DND-41 (cell line): ENCODE measurements around the gene HOXD8.

ENCODE experiments used
- ATAC-seq: fragments of 200-7000 bp; cut with Tn5 transposase; 3 replicates; pipeline ENCODE4 v1.9.1; 2021; ENCODE audit warnings: low read depth; ENCODE audit not compliant: insufficient read depth
- DNase-seq: peaks from one replicate; pipeline ENCODE4 v3.0.0-alpha.2; 2020
- H2AFZ ChIP-seq: 2 replicates; pipeline ENCODE4 v1.6.0; 2012; ENCODE audit warnings: low read depth, low read length
- H3K27ac ChIP-seq: 2 replicates; pipeline ENCODE4 v1.5.1; 2012; ENCODE audit warnings: low read length, inconsistent platforms
- H3K27me3 ChIP-seq: fragments of 200-600 bp; sonication (generic); 2 replicates; pipeline ENCODE4 v1.6.0; 2012; ENCODE audit warnings: low read length, mild to moderate bottlenecking, inconsistent platforms; ENCODE audit not compliant: insufficient read depth, poor library complexity
- H3K36me3 ChIP-seq: 2 replicates; pipeline ENCODE4 v1.5.1; 2012; ENCODE audit warnings: low read length, inconsistent platforms; ENCODE audit not compliant: insufficient read depth
- H3K4me1 ChIP-seq: 2 replicates; pipeline ENCODE4 v1.5.1; 2012; ENCODE audit warnings: mild to moderate bottlenecking, low read length; ENCODE audit not compliant: insufficient read depth
- H3K4me2 ChIP-seq: 2 replicates; pipeline ENCODE4 v1.6.0; 2012; ENCODE audit warnings: mild to moderate bottlenecking, moderate library complexity, low read length, inconsistent platforms; ENCODE audit not compliant: insufficient read depth
- H3K4me3 ChIP-seq, 2 experiments: fragments of 200-600 bp in 1 of 2; shearing (Covaris generic) in 1 of 2; 2 replicates each; pipeline ENCODE4 v1.5.1; 2012 to 2016; ENCODE audit warnings: inconsistent platforms in 2 of 2, low read length in 2 of 2, mild to moderate bottlenecking in 2 of 2, low read depth in 1 of 2, moderate library complexity in 1 of 2
- H3K79me2 ChIP-seq: 2 replicates; pipeline ENCODE4 v1.6.0; 2012; ENCODE audit warnings: low read length, inconsistent platforms; ENCODE audit not compliant: insufficient read depth
- H3K9ac ChIP-seq: 2 replicates; pipeline ENCODE4 v1.6.0; 2012; ENCODE audit warnings: low read depth, mild to moderate bottlenecking, inconsistent platforms, low read length, moderate library complexity
- H3K9me3 ChIP-seq: 2 replicates; pipeline ENCODE4 v1.5.1; 2012; ENCODE audit warnings: low read length, moderate library complexity, mild to moderate bottlenecking, inconsistent platforms; ENCODE audit not compliant: insufficient read depth, severe bottlenecking
- H4K20me1 ChIP-seq: 2 replicates; pipeline ENCODE4 v1.6.0; 2012; ENCODE audit warnings: low read length; ENCODE audit not compliant: insufficient read depth
- CTCF ChIP-seq: IDR thresholded peaks from 2 replicates; pipeline ENCODE4 v1.5.1; 2012; ENCODE audit warnings: borderline replicate concordance, low read length, moderate library complexity, mild to moderate bottlenecking; ENCODE audit not compliant: poor library complexity, severe bottlenecking; ENCODE audit errors: extremely low read depth
- EZH2 ChIP-seq: IDR thresholded peaks from 3 replicates; pipeline ENCODE4 v1.6.1; 2012; ENCODE audit warnings: borderline replicate concordance, low read depth, mild to moderate bottlenecking, moderate library complexity, low read length, inconsistent platforms; ENCODE audit not compliant: severe bottlenecking

HOXD8 gene

GRCh38 chr2:176101842-176102241 is 27.7 kb upstream of the HOXD8 start:
- no peaks in the 10 kb centered on the region for H3K36me3 ChIP-seq
- H3K27me3 ChIP-seq: no peaks in the 10 kb centered on the region

DNA sequence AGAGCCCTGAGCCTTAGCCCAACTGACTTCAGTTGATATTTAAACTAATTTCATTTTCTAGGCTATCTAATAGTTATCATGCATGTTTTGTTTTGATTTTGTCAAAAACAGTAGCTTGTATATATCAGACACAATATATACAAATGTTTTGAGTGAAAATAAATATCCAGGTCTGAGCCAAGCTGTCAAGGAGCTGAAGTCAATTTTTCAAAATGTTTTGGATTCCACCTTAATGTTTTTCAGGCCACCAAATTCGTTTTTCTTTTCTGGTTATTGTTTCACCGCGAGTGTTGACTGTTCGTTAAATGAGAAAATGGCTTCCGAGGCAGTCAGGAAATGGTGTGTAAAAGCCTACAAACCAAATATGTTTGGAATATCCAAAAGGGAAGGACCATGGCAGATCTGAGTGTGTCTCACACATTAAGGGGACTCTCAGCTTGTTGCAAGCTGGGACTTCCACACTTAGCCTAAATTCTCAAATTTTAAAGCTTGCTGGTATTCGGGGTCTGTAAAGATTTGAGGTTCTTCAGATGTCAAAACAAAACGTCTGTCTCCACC is 27.1 kb upstream of the HOXD8 start:
- Histone ChIP-seq H3K36me3 (no peaks in the 10 kb centered on the region), H3K79me2 (no peaks in the 10 kb centered on the region), H2AFZ (no peak overlapping the region), H3K9me3 (no peaks in the 10 kb centered on the region), H4K20me1 (no peaks in the 10 kb centered on the region), H3K4me1 (peaks cover 9% of the 10 kb centered on the region), H3K4me2 (no peak overlapping the region), H3K27me3 (no peaks in the 10 kb centered on the region), H3K27ac (no peak overlapping the region), H3K4me3 (no peak overlapping the region), H3K9ac (no peak overlapping the region)
- TF ChIP-seq EZH2: no peak
- TF ChIP-seq CTCF: no peak
- ATAC-seq: no peak
- no peak for DNase-seq

More at GRCh38 chr2:176101842-176102241, 27.7 kb upstream of the HOXD8 start:
- no peak for ATAC-seq
- H3K4me3 ChIP-seq: no peak overlapping the region
- H3K4me2 ChIP-seq: no peak overlapping the region
- H3K27ac ChIP-seq: no peak overlapping the region
- TF ChIP-seq CTCF: no peak
- no peak overlapping the region for H3K9ac ChIP-seq
- H3K4me1 ChIP-seq: peaks cover 9% of the 10 kb centered on the region
- H3K79me2 ChIP-seq: no peaks in the 10 kb centered on the region
- no peaks in the 10 kb centered on the region for H3K9me3 ChIP-seq
- DNase-seq: no peak
- H2AFZ ChIP-seq: no peak overlapping the region
- no peaks in the 10 kb centered on the region for H4K20me1 ChIP-seq

DNA sequence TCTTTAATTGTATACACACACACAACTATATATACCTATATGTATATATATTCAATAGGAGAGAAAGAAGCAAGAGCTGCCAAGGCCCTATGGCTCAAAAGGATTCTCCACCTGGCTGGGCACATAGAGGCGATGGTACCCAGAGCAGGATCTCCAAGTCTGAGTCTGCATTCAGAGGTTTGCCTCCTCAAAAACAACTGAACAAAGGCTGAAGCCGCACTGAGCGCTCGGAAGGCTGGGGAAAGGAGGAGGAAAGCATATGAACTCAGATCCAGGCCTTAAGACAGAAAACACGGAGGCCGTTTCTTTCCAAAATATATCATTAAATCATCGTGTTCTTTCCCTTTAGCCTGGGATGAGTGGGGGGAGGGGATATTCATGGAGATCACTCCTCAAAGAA is 26.3 kb upstream of the HOXD8 start:
- H3K9me3 ChIP-seq: no peaks in the 10 kb centered on the region
- no peak overlapping the region for H3K27ac ChIP-seq
- H3K4me1 ChIP-seq: peaks cover 3% of the 10 kb centered on the region
- no peak for ATAC-seq
- no peaks in the 10 kb centered on the region for H3K36me3 ChIP-seq
- H3K4me3 ChIP-seq: no peak overlapping the region
- no peak overlapping the region for H2AFZ ChIP-seq
- H3K27me3 ChIP-seq: no peaks in the 10 kb centered on the region
- no peaks in the 10 kb centered on the region for H4K20me1 ChIP-seq
- no peak for TF ChIP-seq EZH2
- no peak for TF ChIP-seq CTCF
- no peak for DNase-seq
- H3K79me2 ChIP-seq: no peaks in the 10 kb centered on the region
- no peak overlapping the region for H3K4me2 ChIP-seq
- no peak overlapping the region for H3K9ac ChIP-seq
